OCI-LY7 (cell line): Measurements from ENCODE around the gene LRRC4. TPM values are rescaled to one million over a fixed set of nuclear protein-coding genes. Genes with fewer than 3 reads are reported as not detected.
A peak's percentile ranks its signal among the peaks of the same experiment; 100 is the strongest.

Experiments used
- BruUV-seq: library from RNA; stranded (reverse); fragments of 400-500 nt; replicated peaks from 2 replicates; lab custom pipeline; 2021; lab: Mats Ljungman, UMichigan
- CTCF ChIA-PET: fragments of 300-600 bp; sonication (Branson Sonifier 250); formaldehyde crosslinking; loops from one replicate; lab custom pipeline; 2022; ENCODE audit warnings: antibody characterized with exemption; ENCODE audit not compliant: unreplicated experiment; lab: Charles Lee
- POLR2A ChIA-PET: fragments of 300-600 bp; sonication (Branson Sonifier 250); formaldehyde crosslinking; loops from one replicate; lab custom pipeline; 2022; ENCODE audit warnings: antibody characterized with exemption; lab: Charles Lee
- DNase-seq: peaks from one replicate; pipeline ENCODE4 v3.0.0-alpha.2; 2015; ENCODE audit warnings: low spot score
- H2AFZ ChIP-seq: fragments of 200-600 bp; sonication (generic), shearing (Covaris generic); 2 replicates; pipeline ENCODE4 v1.6.1; 2014; ENCODE audit warnings: mild to moderate bottlenecking, antibody characterized with exemption, low read length, moderate library complexity
- H3K27ac ChIP-seq: fragments of 200-600 bp; sonication (generic); 2 replicates; pipeline ENCODE4 v1.5.1; 2014; ENCODE audit warnings: mixed run types, low read depth, mild to moderate bottlenecking, moderate library complexity, low read length, inconsistent platforms; ENCODE audit not compliant: poor library complexity, severe bottlenecking
- H3K36me3 ChIP-seq: fragments of 200-600 bp; sonication (generic); 2 replicates; pipeline ENCODE4 v1.6.1; 2014; ENCODE audit warnings: mild to moderate bottlenecking, antibody characterized with exemption, low read length, moderate library complexity, mixed read lengths; ENCODE audit not compliant: insufficient read depth
- H3K4me1 ChIP-seq: fragments of 200-600 bp; sonication (generic); 2 replicates; pipeline ENCODE4 v1.5.1; 2014; ENCODE audit warnings: mild to moderate bottlenecking, low read length; ENCODE audit not compliant: insufficient read depth, poor library complexity, severe bottlenecking
- H3K4me2 ChIP-seq: fragments of 200-600 bp; sonication (generic); 2 replicates; pipeline ENCODE4 v1.6.1; 2014; ENCODE audit warnings: mild to moderate bottlenecking, low read length
- H3K4me3 ChIP-seq: fragments of 200-600 bp; sonication (generic); 2 replicates; pipeline ENCODE4 v1.5.1; 2014; ENCODE audit warnings: mild to moderate bottlenecking, low read depth, low read length; ENCODE audit not compliant: poor library complexity, severe bottlenecking
- H3K79me2 ChIP-seq: fragments of 200-600 bp; sonication (generic); 2 replicates; pipeline ENCODE4 v1.6.1; 2016; ENCODE audit warnings: low read depth, mild to moderate bottlenecking, low read length, moderate library complexity, mixed read lengths; ENCODE audit not compliant: insufficient read depth
- H3K9me2 ChIP-seq: fragments of 200-600 bp; sonication (generic); 2 replicates; pipeline ENCODE4 v1.6.1; 2016; ENCODE audit warnings: mild to moderate bottlenecking, low read length, mixed read lengths; ENCODE audit not compliant: insufficient read depth
- H3K9me3 ChIP-seq: fragments of 200-600 bp; sonication (generic); 2 replicates; pipeline ENCODE4 v1.6.1; 2014; ENCODE audit warnings: mild to moderate bottlenecking, mixed run types, low read length, mixed read lengths
- H4K20me1 ChIP-seq: fragments of 200-600 bp; sonication (generic); 2 replicates; pipeline ENCODE4 v1.6.1; 2014; ENCODE audit warnings: mild to moderate bottlenecking, antibody characterized with exemption, low read length, moderate library complexity, mixed read lengths; ENCODE audit not compliant: insufficient read depth
- CTCF ChIP-seq: fragments of 200-600 bp; sonication (generic); conservative IDR thresholded peaks from 2 replicates; pipeline ENCODE4 v1.5.1; 2014; ENCODE audit warnings: mild to moderate bottlenecking, antibody characterized with exemption, low read length, moderate library complexity, mixed read lengths
- EZH2phosphoT487 ChIP-seq: fragments of 200-600 bp; sonication (generic); IDR thresholded peaks from 2 replicates; pipeline ENCODE4 v1.6.1; 2018; ENCODE audit warnings: low read depth, borderline replicate concordance, mild to moderate bottlenecking, mixed run types, antibody characterized with exemption, low read length, moderate library complexity, mixed read lengths
- intact Hi-C: fragments of 100-400 bp; cut with micrococcal nuclease; formaldehyde crosslinking; loops from one replicate; pipeline ENCODE4 v1.10.0; 2022; ENCODE audit not compliant: unreplicated experiment
- total RNA-seq, 2 experiments: library from RNA; depleted of rRNA in 1 of 2; stranded (reverse); fragments of >200 nt in 1 of 2; shearing (Covaris generic) in 1 of 2; gene quantifications; 2 replicates each; pipeline ENCODE4 v1.2.3, GENCODE V29; 2014 to 2022

The LRRC4 gene
- total RNA-seq, 2 experiments from 2014 or later, result not detected

- no peaks in the 10 kb centered on the region for H3K9me3 ChIP-seq
- no peaks in the 10 kb centered on the region for H3K36me3 ChIP-seq
- H3K79me2 ChIP-seq, result no peaks in the 10 kb centered on the region
- H3K27ac ChIP-seq, result no peak overlapping the region
- BruUV-seq, result no TSS peak
- no peak for DNase-seq
- CTCF ChIA-PET, result no interaction called here
- H2AFZ ChIP-seq, result no peak overlapping the region
- H3K4me1 ChIP-seq, result no peaks in the 10 kb centered on the region
- POLR2A ChIA-PET, result no interaction called here
- intact Hi-C loops, result no loop called here
- TF ChIP-seq EZH2phosphoT487, result no peak
- no peak for TF ChIP-seq CTCF
- H3K9me2 ChIP-seq, result no peaks in the 10 kb centered on the region
- H3K4me3 ChIP-seq, result no peak overlapping the region
- no peak overlapping the region for H3K4me2 ChIP-seq
- no peaks in the 10 kb centered on the region for H4K20me1 ChIP-seq
Measured at GRCh38 chr7:128063088-128063487, 31.9 kb upstream of the LRRC4 start.

DNA sequence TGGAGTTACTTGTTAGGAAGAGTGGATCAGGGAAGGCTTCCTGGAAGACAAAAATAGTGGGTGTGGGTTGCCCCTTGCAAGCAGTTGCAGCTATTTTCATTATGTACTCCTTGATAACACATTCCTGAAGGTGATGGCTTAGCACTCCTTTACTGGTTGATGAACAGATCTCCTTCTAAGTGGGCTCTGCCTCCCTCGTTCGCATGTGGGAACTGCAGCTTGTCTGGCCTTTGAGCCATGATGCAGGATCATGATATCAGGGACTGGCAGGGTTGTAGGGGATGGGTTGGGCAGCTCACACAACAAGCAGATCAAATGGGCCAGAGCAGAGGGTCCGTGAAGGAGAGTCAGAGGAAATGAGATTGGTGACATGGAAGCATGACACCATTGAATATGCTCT is 28.8 kb upstream of the LRRC4 start:
- Histone ChIP-seq H3K4me2 (no peak overlapping the region), H3K9me2 (no peaks in the 10 kb centered on the region), H3K27ac (no peak overlapping the region), H4K20me1 (no peaks in the 10 kb centered on the region), H3K36me3 (no peaks in the 10 kb centered on the region; the same call in 1 of the 2 replicates), H2AFZ (no peak overlapping the region), H3K4me1 (no peaks in the 10 kb centered on the region), H3K4me3 (no peak overlapping the region), H3K9me3 (no peaks in the 10 kb centered on the region), H3K79me2 (no peaks in the 10 kb centered on the region)
- ChIA-PET POLR2A (no interaction called here), CTCF (interaction anchor here (0.7 kb wide), 1 partner anchor 24 kb away, joined by 3 read pairs; no protein-coding TSS in a partner anchor)
- DNase-seq, result no peak
- TF ChIP-seq CTCF (no peak), EZH2phosphoT487 (no peak)
- no TSS peak for BruUV-seq
- intact Hi-C loops, result no loop called here

GRCh38 chr7:128059143-128059988 is 28.1 kb upstream of the LRRC4 start:
- no peak for TF ChIP-seq EZH2phosphoT487
- TF ChIP-seq CTCF, result no peak
- Histone ChIP-seq H3K9me3 (no peaks in the 10 kb centered on the region), H3K4me2 (no peak overlapping the region), H3K9me2 (no peaks in the 10 kb centered on the region), H2AFZ (no peak overlapping the region), H4K20me1 (no peaks in the 10 kb centered on the region), H3K79me2 (no peaks in the 10 kb centered on the region), H3K36me3 (no peaks in the 10 kb centered on the region; the same call in 1 of the 2 replicates), H3K4me3 (no peak overlapping the region), H3K4me1 (no peaks in the 10 kb centered on the region), H3K27ac (no peak overlapping the region)
- CTCF ChIA-PET, result interaction anchor here (0.7 kb wide), 1 partner anchor 23 kb away, joined by 3 read pairs; no protein-coding TSS in a partner anchor
- no TSS peak for BruUV-seq
- POLR2A ChIA-PET, result interaction anchor here (2.0 kb wide), 1 partner anchor 9 kb away, joined by 7 read pairs; no protein-coding TSS in a partner anchor
- peak; percentile 9 for DNase-seq
- intact Hi-C loops, result no loop called here
